ENCODE measurements around the gene SLC37A2.

Gene SLC37A2

GRCh38 chr11:125070699-125071254, 7.7 kb downstream of the SLC37A2 start:
- in situ Hi-C loops (cut with MboI; ENCODE audit: low sequenced_read_pairs), result no loop called here

GRCh38 chr11:125071435-125071834, 8.3 kb downstream of the SLC37A2 start:
- in situ Hi-C loops (cut with MboI; ENCODE audit: low sequenced_read_pairs), result no loop called here

GRCh38 chr11:125071846-125072217, 8.7 kb downstream of the SLC37A2 start:
- in situ Hi-C loops (cut with MboI; ENCODE audit: low sequenced_read_pairs), result no loop called here

- in situ Hi-C loops (cut with MboI; ENCODE audit: low sequenced_read_pairs), result no loop called here
Observed at GRCh38 chr11:125072218-125072960, 9.3 kb downstream of the SLC37A2 start.

GRCh38 chr11:125072961-125073590, 10.0 kb downstream of the SLC37A2 start:
- in situ Hi-C loops (cut with MboI; ENCODE audit: low sequenced_read_pairs), result no loop called here

GRCh38 chr11:125073616-125074483, 10.7 kb downstream of the SLC37A2 start:
- in situ Hi-C loops (cut with MboI; ENCODE audit: low sequenced_read_pairs), result no loop called here

GRCh38 chr11:125074511-125075241, 11.6 kb downstream of the SLC37A2 start:
- in situ Hi-C loops (cut with MboI; ENCODE audit: low sequenced_read_pairs), result no loop called here

GRCh38 chr11:125075242-125075625, 12.1 kb downstream of the SLC37A2 start:
- in situ Hi-C loops (cut with MboI; ENCODE audit: low sequenced_read_pairs), result no loop called here

GRCh38 chr11:125075900-125076317, 12.8 kb downstream of the SLC37A2 start:
- in situ Hi-C loops (cut with MboI; ENCODE audit: low sequenced_read_pairs), result no loop called here

- in situ Hi-C loops (cut with MboI; ENCODE audit: low sequenced_read_pairs), result no loop called here
Observed at GRCh38 chr11:125076378-125076945, 13.4 kb downstream of the SLC37A2 start.

GRCh38 chr11:125078016-125078415, 14.9 kb downstream of the SLC37A2 start:
- in situ Hi-C loops (cut with MboI; ENCODE audit: low sequenced_read_pairs), result no loop called here

GRCh38 chr11:125078516-125079140, 15.5 kb downstream of the SLC37A2 start:
- in situ Hi-C loops (cut with MboI; ENCODE audit: low sequenced_read_pairs), result no loop called here

GRCh38 chr11:125079151-125079877, 16.2 kb downstream of the SLC37A2 start:
- in situ Hi-C loops (cut with MboI; ENCODE audit: low sequenced_read_pairs), result no loop called here

- in situ Hi-C loops (cut with MboI; ENCODE audit: low sequenced_read_pairs), result no loop called here
Observed at GRCh38 chr11:125079878-125080530, 16.9 kb downstream of the SLC37A2 start.

GRCh38 chr11:125080531-125080911, 17.4 kb downstream of the SLC37A2 start:
- in situ Hi-C loops (cut with MboI; ENCODE audit: low sequenced_read_pairs), result no loop called here

- in situ Hi-C loops (cut with MboI; ENCODE audit: low sequenced_read_pairs), result no loop called here
Observed at GRCh38 chr11:125081098-125081798, 18.1 kb downstream of the SLC37A2 start.

GRCh38 chr11:125082040-125082439, 18.9 kb downstream of the SLC37A2 start:
- in situ Hi-C loops (cut with MboI; ENCODE audit: low sequenced_read_pairs), result no loop called here
